Muscle layer of colon (tissue), 2 donors: ENCODE data around the gene SMARCAL1.

Experiments used
- H3K27ac ChIP-seq: one replicate; pipeline ENCODE4 v1.7.0; 2013; ENCODE audit warnings: low read depth, mild to moderate bottlenecking, low read length, moderate library complexity
- H3K27me3 ChIP-seq, 2 donors: one replicate each; pipeline ENCODE4 v1.7.0; 2013; ENCODE audit warnings: low read length in 2 of 2, mild to moderate bottlenecking in 2 of 2; ENCODE audit not compliant: insufficient read depth in 2 of 2, control insufficient read depth in 1 of 2
- H3K36me3 ChIP-seq: one replicate; pipeline ENCODE4 v1.7.0; 2013; ENCODE audit warnings: mild to moderate bottlenecking, low read length; ENCODE audit not compliant: insufficient read depth
- H3K4me1 ChIP-seq: one replicate; pipeline ENCODE4 v1.7.0; 2013; ENCODE audit warnings: mild to moderate bottlenecking, low read length; ENCODE audit not compliant: insufficient read depth
- H3K4me3 ChIP-seq, 2 donors: one replicate each; pipeline ENCODE4 v1.7.0; 2013; ENCODE audit warnings: low read length in 2 of 2, low read depth in 1 of 2, mild to moderate bottlenecking in 1 of 2, moderate library complexity in 1 of 2
- H3K9ac ChIP-seq: one replicate; pipeline ENCODE4 v1.7.0; 2013; ENCODE audit warnings: low read length
- H3K9me3 ChIP-seq: one replicate; pipeline ENCODE4 v1.7.0; 2013; ENCODE audit warnings: mild to moderate bottlenecking, low read length
- donor health status: abdominal sarcoma.
- donor health status: Adenocarcinoma of cecum.

Gene SMARCAL1

GRCh38 chr2:216498379-216499352 lies 86.4 kb downstream of the SMARCAL1 start, which contains the start of gene RPL37A:
TSS of gene RPL37A (plus strand) at chr2:216498844. CDS start at chr2:216498875, 31 bp downstream.
- Histone ChIP-seq H3K9me3 (no peaks in the 10 kb centered on the region), H3K36me3 (peaks cover 33% of the 10 kb centered on the region), H3K27ac (peak within 1 kb of the TSS; percentile 94), H3K4me1 (peaks cover 26% of the 10 kb centered on the region), H3K9ac (peak within 1 kb of the TSS; percentile 98), H3K4me3 (peak within 1 kb of the TSS; percentile 84 to 93), H3K27me3 (no peaks in the 10 kb centered on the region)

- Histone ChIP-seq H3K4me3 (peak overlapping the region; percentile 84 to 93), H3K4me1 (peaks cover 26% of the 10 kb centered on the region), H3K9me3 (no peaks in the 10 kb centered on the region), H3K36me3 (peaks cover 33% of the 10 kb centered on the region), H3K27ac (peak overlapping the region; percentile 94), H3K27me3 (no peaks in the 10 kb centered on the region), H3K9ac (peak overlapping the region; percentile 98)
Observed at GRCh38 chr2:216499641-216500218, 87.4 kb downstream of the SMARCAL1 start.

- peaks cover 33% of the 10 kb centered on the region for H3K36me3 ChIP-seq
- H3K27ac ChIP-seq, result no peak overlapping the region
- H3K4me1 ChIP-seq, result peaks cover 26% of the 10 kb centered on the region
- H3K9ac ChIP-seq, result peak overlapping the region; percentile 98
- H3K4me3 ChIP-seq, result no peak overlapping the region
- H3K9me3 ChIP-seq, result no peaks in the 10 kb centered on the region
- H3K27me3 ChIP-seq, result no peaks in the 10 kb centered on the region
Observed at GRCh38 chr2:216500572-216500971, 88.3 kb downstream of the SMARCAL1 start.

DNA sequence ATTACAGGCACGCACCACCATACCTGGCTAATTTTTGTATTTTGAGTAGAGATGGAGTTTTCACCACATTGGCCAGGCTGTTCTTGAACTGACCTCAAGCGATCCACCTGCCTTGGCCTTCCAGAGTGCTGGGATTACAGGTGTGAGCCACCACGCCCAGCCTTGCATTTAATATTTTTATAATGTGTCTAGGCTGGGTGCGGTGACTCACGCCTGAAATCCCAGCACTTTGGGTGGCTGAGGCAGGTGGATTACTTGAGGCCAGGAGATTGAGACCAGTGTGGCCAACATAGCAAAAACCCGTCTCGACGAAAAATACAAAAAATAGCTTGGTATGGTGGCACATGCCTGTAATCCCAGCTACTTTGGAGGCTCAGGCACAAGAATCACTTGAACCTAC lies 89.6 kb downstream of the SMARCAL1 start:
- H3K27ac ChIP-seq, result no peak overlapping the region
- H3K36me3 ChIP-seq, result peaks cover 37% of the 10 kb centered on the region
- no peak overlapping the region for H3K4me3 ChIP-seq
- H3K9ac ChIP-seq, result no peak overlapping the region
- H3K4me1 ChIP-seq, result peaks cover 26% of the 10 kb centered on the region
- H3K27me3 ChIP-seq, result no peaks in the 10 kb centered on the region
- no peaks in the 10 kb centered on the region for H3K9me3 ChIP-seq

DNA sequence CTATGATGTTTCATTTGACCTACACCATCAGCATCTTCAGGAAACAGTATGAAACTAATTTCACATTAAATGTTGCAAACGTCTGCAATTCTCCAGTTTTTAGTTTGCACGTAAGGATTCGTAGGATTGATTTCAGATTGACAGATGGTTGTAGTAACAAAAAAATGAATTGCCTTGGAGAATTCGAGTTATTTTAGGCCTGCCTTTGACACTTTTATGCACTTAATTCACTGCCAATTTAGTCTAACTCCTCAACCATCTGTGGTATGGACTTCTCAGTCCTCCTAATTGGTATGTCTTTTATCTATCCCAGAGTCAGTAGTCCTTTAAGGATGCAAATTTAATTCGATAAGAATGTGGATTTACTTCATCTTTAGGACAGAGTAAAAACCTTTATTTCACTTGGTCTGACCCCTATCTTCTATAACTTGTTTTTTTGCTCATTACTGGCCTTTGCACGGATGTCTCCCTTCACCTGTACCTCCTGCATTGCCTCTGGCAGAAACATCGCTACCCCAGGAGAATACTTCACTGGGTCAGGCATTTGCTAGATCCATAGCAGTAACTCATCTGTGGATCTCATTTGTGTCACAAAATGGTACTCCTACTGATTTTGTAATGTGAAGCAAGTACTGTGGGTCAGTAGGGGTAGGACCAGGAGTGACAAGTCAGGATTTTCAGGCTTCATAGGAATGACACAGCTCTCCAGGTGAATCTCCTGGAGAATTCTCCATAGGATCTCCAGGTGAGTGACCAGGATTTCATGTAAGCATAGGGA lies 90.3 kb downstream of the SMARCAL1 start:
- Histone ChIP-seq H3K9ac (no peak overlapping the region), H3K4me1 (peaks cover 21% of the 10 kb centered on the region), H3K36me3 (peaks cover 37% of the 10 kb centered on the region), H3K9me3 (no peaks in the 10 kb centered on the region), H3K4me3 (no peak overlapping the region), H3K27ac (no peak overlapping the region), H3K27me3 (no peaks in the 10 kb centered on the region)

DNA sequence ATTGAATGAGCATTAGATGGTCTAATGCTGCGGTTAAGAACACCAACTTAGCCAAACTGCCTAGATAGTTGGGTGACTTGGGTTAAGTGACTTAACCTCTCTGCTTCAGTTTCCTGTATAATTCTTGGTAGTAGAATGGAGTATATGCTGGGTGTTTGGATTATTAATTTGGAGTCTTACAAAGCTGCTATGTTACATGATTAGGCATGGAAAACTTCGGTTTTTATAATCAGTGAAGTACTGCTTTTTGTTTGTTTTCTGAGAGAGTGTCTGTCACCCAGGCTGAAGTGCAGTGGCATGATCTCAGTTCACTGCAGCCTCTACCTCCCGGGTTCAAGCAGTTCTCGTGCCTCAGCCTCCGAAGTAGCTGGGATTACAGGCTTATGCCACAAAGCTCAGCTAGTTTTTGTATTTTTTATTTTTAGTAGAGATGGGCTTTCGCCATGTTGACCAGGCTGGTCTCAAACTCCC lies 90.9 kb downstream of the SMARCAL1 start:
- Histone ChIP-seq H3K4me3 (no peak overlapping the region), H3K36me3 (peaks cover 37% of the 10 kb centered on the region), H3K9me3 (no peaks in the 10 kb centered on the region), H3K4me1 (peaks cover 17% of the 10 kb centered on the region), H3K27me3 (no peaks in the 10 kb centered on the region), H3K9ac (no peak overlapping the region), H3K27ac (no peak overlapping the region)

DNA sequence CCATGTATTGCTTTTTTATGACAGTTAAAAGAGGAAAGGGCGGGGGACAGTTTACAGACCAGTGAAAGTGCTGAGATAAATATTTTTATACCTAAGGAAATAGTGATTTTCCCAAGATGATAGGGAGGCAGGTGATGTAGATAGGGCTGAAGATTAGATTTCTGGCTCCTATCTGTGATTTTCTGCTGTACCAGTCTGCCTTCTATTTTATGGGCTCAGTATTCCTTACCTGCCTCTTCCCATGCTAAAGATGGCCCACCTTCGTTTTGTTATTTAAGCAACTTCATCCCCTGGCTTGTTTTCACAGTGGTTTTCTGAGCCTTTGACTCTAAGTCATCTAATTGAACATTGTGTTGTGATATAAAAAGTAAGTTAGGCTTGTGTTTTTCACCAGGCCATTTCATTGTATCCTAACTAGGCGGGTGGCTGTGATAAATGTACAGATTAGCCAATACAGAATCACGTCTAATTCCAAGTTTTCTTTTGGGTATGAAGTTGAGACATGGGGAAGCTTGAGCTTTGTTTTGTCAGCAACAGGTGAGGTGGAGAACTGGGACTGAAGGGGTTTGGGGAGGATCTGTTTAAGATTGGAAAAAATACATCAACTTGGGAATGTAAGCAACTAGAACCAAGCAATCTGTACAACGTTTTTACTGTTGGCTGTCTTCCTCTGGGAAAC lies 91.6 kb downstream of the SMARCAL1 start:
- Histone ChIP-seq H3K9ac (no peak overlapping the region), H3K27ac (no peak overlapping the region), H3K27me3 (no peaks in the 10 kb centered on the region), H3K4me1 (peaks cover 17% of the 10 kb centered on the region), H3K4me3 (no peak overlapping the region), H3K36me3 (peaks cover 37% of the 10 kb centered on the region), H3K9me3 (no peaks in the 10 kb centered on the region)

GRCh38 chr2:216504376-216504762 lies 92.1 kb downstream of the SMARCAL1 start:
- Histone ChIP-seq H3K4me3 (no peak overlapping the region), H3K9ac (no peak overlapping the region), H3K4me1 (peaks cover 16% of the 10 kb centered on the region), H3K9me3 (no peaks in the 10 kb centered on the region), H3K36me3 (peaks cover 36% of the 10 kb centered on the region), H3K27ac (no peak overlapping the region), H3K27me3 (no peaks in the 10 kb centered on the region)

DNA sequence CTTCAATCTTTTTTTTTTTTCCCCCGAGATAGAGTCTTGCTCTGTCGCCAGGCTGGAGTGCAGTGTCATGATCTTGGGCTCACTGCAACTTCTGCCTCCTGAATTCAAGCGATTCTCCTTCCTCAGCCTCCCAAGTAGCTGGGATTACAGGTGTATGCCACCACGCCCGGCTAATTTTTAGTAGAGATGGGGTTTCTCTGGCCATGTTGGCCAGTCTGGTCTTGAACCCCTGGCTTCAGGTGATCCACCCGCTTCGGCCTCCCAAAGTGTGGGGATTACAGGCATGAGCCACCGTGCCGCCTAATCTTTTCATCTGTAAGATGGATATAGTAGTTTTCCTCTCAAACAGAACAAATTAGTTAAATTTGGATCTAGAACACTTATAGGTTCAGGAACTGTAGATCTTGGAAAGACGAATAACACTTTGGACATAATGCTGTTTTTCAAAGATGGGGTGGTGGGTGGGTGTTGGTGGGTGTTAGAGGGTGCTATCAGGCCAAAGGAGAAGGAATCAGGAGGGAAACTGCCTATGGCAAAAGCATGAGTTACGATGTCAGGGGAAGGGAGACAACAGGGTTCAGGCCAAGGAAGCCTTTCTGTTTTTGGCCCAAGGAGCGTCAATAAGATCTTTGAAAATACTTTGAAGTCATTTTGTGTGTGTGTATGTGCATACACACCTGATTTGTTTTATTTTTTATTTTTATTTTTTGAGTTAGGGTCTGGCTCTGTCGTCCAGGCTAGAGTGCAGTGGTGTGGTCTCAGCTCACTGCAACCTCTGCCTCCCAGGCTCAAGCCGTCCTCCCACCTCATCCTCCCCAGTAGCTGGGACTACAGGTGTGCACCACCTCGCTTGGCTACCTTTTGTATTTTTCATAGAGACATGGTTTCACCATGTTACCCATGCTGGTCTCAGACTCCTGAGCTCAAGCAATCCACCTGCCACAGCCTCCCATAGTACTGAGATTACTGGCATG lies 93.1 kb downstream of the SMARCAL1 start:
- Histone ChIP-seq H3K4me3 (no peak overlapping the region), H3K9me3 (no peaks in the 10 kb centered on the region), H3K9ac (no peak overlapping the region), H3K4me1 (peaks cover 5% of the 10 kb centered on the region), H3K36me3 (peaks cover 25% of the 10 kb centered on the region), H3K27ac (no peak overlapping the region), H3K27me3 (no peaks in the 10 kb centered on the region)
